SK-N-MC (cell line): Measurements from ENCODE around the gene HYI.

Source experiments
- EZH2 ChIP-seq: fragments of 200-600 bp; sonication (generic); IDR thresholded peaks from one replicate; pipeline ENCODE4 v1.6.1; 2017; ENCODE audit warnings: antibody characterized with exemption
- FOXP2 ChIP-seq: optimal IDR thresholded peaks from 2 replicates; pipeline ENCODE3; 2011; ENCODE audit warnings: mild to moderate bottlenecking, moderate library complexity; ENCODE audit not compliant: insufficient read depth; ENCODE audit errors: extremely low read length, control extremely low read depth
- POLR2AphosphoS5 ChIP-seq: IDR thresholded peaks from 2 replicates; pipeline ENCODE4 v1.6.1; 2012; ENCODE audit warnings: mild to moderate bottlenecking, low read depth, low read length, borderline replicate concordance

GRCh38 chr1:43446881-43447835 is 6.6 kb downstream of the HYI start:
- no peak for TF ChIP-seq EZH2
- no peak; the same call in 1 of the 2 replicates for TF ChIP-seq POLR2AphosphoS5
- TF ChIP-seq FOXP2 = no peak
